Measurements from ENCODE around the gene EMB. TPM values are rescaled to one million over a fixed set of nuclear protein-coding genes. Genes with fewer than 3 reads are reported as not detected.
"Not testable (repeated sequence)": the region's sequence is repeated elsewhere in the genome, so short reads cannot be mapped to it uniquely, and the experiment has no call there.

Gene EMB
- 7.9 TPM for total RNA-seq

GRCh38 chr5:50440651-50441492 lies at the start of gene EMB:
TSS of gene EMB (minus strand) at chr5:50441288. CDS start at chr5:50441151, 137 bp downstream.
- DNase-seq, result peak; percentile 34

- not testable (repeated sequence) for DNase-seq
Measured at GRCh38 chr5:50489491-50489890, 48.4 kb upstream of the EMB start.

- not testable (repeated sequence) for DNase-seq
Measured at GRCh38 chr5:50478790-50479189, 37.7 kb upstream of the EMB start.

- no peak for DNase-seq
Measured at GRCh38 chr5:50476549-50476948, 35.5 kb upstream of the EMB start.

GRCh38 chr5:50465015-50465414 lies 23.9 kb upstream of the EMB start:
- not testable (repeated sequence) for DNase-seq

GRCh38 chr5:50463726-50464125 lies 22.6 kb upstream of the EMB start:
- DNase-seq, result no peak

GRCh38 chr5:50463047-50463446 lies 22.0 kb upstream of the EMB start:
- DNase-seq, result no peak

- DNase-seq, result not testable (repeated sequence)
Measured at GRCh38 chr5:50462579-50462978, 21.5 kb upstream of the EMB start.

GRCh38 chr5:50458372-50458771 lies 17.3 kb upstream of the EMB start:
- not testable (repeated sequence) for DNase-seq

GRCh38 chr5:50449241-50449640 lies 8.2 kb upstream of the EMB start:
- DNase-seq, result not testable (repeated sequence)

- no peak for DNase-seq
Measured at GRCh38 chr5:50447941-50448340, 6.9 kb upstream of the EMB start.

- no peak for DNase-seq
Measured at GRCh38 chr5:50447228-50447627, 6.1 kb upstream of the EMB start.

- no peak for DNase-seq
Measured at GRCh38 chr5:50445296-50445949, 4.3 kb upstream of the EMB start.

GRCh38 chr5:50442559-50443539 lies 1.8 kb upstream of the EMB start:
- not testable (repeated sequence) for DNase-seq

- DNase-seq, result peak; percentile 2
Measured at GRCh38 chr5:50441493-50441955, 436 bp upstream of the EMB start.

- DNase-seq, result no peak
Measured at GRCh38 chr5:50439221-50439620, 1.9 kb downstream of the EMB start.

GRCh38 chr5:50438060-50438459 lies 3.0 kb downstream of the EMB start:
- DNase-seq, result not testable (repeated sequence)

GRCh38 chr5:50435168-50435567 lies 5.9 kb downstream of the EMB start:
- no peak for DNase-seq

- not testable (repeated sequence) for DNase-seq
Measured at GRCh38 chr5:50431133-50431904, 9.8 kb downstream of the EMB start.

- not testable (repeated sequence) for DNase-seq
Measured at GRCh38 chr5:50423100-50423799, 17.8 kb downstream of the EMB start.

Measured in tongue (tissue), 2 donors.